ENCODE results near the gene CDC25B.
"Not testable (repeated sequence)": the region's sequence is repeated elsewhere in the genome, so short reads cannot be mapped to it uniquely, and the experiment has no call there.

Gene CDC25B

GRCh38 chr20:3829891-3830290, 33.8 kb downstream of the CDC25B start:
- not testable (repeated sequence) for DNase-seq (ENCODE audit: low spot score)

- DNase-seq (ENCODE audit: low spot score), result no peak
Observed at GRCh38 chr20:3836132-3836531, 40.0 kb downstream of the CDC25B start.

DNA sequence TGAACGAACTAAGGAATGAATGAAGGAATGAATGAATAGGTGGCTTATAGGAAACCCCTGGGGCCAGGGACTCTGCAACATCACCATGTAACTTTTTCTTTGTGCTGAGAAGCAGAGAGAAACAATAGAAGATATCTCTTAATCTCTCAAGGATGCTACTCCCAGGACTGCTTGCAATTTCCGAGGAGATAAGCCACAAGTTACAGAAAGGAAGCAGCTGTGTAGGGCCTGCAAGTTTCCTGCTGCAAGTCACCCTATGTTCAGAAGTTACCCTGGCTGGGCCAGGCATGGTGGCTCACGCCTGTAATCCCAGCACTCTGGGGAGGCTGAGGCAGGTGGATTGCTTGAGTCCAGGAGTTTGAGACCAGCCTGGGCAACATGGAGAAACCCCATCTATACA, 43.2 kb downstream of the CDC25B start:
- DNase-seq (ENCODE audit: low spot score), result no peak

DNA sequence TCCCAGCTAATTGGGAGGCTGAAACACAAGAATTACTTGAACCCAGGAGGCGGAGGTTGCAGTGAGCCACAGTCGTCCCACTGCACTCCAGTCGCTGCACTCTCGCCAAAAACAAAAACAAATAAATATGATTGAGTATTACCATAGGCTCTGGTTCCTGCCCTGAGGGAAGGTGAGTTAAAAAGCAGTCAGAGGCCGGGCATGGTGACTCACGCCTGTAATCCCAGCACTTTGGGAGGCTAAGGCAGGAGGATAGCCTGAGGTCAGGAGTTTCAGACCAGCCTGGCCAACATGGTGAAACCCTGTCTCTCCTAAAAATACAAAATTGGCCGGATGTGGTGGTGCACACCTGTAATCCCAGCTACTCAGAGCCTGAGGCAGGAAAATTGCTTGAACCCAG, 44.1 kb downstream of the CDC25B start:
- DNase-seq (ENCODE audit: low spot score), result not testable (repeated sequence)

- peak; percentile 15 for DNase-seq (ENCODE audit: low spot score)
Observed at GRCh38 chr20:3842348-3842930, 46.3 kb downstream of the CDC25B start.

DNA sequence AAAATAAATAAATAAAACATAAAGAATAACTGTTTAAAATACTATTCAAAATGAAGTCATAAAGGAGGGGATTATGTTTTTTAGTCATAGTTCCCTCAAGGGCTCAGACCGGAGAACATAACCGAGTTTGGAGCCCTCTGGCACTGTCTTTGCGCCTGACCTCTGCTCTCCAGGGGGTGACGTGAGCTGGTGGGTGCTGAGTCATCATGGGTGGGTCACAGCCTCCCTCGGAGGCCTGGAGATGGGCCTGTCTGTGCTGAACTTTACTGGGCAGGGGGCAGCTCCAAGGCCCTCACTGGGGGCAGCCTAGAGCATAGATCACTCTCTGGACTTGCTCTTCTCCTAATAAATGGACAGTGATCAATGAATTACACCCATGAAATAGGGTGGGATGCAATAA, 47.4 kb downstream of the CDC25B start:
- DNase-seq (ENCODE audit: low spot score), result no peak

- DNase-seq (ENCODE audit: low spot score), result not testable (repeated sequence)
Observed at GRCh38 chr20:3843990-3844619, 48.0 kb downstream of the CDC25B start.

GRCh38 chr20:3846378-3846739, 50.2 kb downstream of the CDC25B start:
- DNase-seq (ENCODE audit: low spot score), result no peak

DNA sequence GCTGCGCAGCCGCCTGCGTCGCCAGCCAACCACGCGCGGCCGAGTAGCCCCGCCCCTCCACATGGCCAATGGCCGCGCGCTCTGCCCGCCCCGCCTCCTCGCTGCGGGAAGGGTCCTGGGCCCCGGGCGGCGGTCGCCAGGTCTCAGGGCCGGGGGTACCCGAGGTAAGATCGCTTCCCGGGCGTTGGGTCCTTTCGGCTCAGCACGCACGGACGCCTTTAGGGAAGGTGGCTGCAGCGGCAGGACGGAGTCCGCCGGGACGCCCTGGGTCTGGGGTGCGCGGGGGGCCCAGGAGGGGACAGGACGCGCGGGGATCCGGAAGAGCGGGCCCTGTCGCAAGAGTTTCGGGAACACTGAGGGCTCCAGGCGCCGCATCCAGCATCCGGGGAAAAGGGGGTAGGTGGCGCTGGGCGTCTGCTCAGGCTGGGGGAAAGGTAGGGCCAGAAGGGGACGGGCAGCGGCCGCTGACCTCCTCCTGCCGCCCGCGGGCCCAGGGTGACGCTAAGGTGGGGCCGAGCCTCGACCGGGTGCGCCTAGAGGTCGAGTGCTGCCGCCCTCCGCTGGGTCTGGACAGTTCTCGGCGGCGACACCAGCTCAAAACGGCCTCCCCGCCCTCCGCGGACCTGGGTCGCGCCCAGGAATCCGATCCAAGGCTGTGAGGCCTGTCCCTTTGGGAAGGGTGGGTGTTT, 50.8 kb downstream of the CDC25B start, which contains the start of gene MAVS:
TSS of gene MAVS (plus strand) at position 95 of the 689 bp plus-strand sequence. CDS start 7,791 bp downstream, outside the sequence.
- DNase-seq (ENCODE audit: low spot score), result peak; percentile 97

- DNase-seq (ENCODE audit: low spot score), result no peak
Observed at GRCh38 chr20:3847429-3847940, 51.4 kb downstream of the CDC25B start.

DNA sequence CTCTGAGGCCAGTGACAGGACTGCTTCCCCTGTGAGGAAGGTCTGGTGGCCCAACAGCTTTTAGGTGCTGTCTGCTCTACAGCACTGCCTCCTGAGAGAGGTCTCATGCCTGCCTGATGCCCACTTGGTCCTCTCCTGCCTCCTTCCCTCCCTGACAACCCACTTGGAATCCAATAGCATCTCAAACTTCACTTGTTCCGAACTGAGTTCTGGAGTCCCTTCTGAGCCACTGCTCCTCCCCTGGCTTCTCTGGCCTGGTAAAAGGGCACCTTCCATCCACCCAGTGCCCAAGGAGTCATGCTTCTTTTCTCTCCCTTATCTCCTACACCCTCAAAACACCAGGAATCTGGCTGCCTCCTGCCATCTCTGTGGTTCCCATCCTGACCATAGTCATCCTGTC, 52.5 kb downstream of the CDC25B start:
- no peak for DNase-seq (ENCODE audit: low spot score)

GRCh38 chr20:3854462-3854871, 58.4 kb downstream of the CDC25B start:
- no peak for DNase-seq (ENCODE audit: low spot score)

All from D341Med (cell line).